Measurements from ENCODE around the gene UQCR10.

DNA sequence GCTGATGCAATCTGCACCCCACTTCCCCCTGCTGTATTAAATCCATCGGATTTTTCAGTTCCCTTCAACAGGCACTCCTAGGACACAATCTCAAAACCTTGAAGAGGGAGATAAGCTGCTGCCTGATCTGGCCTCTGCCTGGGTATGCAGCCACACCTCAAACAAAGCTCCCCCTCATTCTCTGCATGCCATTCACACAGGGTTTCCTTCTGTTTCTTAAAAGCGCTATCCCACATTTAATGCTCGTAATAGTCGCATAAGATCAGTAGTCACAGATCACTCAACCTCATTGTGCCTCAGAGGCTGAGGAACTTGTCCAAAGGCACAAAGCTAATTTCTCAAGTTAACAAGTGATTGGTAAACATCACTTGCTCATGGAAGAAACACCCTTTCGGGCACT lies 34.0 kb downstream of the UQCR10 start:
- TF ChIP-seq POLR2AphosphoS5 (IDR thresholded peaks at IDR 0.05): no peak
- TF ChIP-seq, protein P1, sequence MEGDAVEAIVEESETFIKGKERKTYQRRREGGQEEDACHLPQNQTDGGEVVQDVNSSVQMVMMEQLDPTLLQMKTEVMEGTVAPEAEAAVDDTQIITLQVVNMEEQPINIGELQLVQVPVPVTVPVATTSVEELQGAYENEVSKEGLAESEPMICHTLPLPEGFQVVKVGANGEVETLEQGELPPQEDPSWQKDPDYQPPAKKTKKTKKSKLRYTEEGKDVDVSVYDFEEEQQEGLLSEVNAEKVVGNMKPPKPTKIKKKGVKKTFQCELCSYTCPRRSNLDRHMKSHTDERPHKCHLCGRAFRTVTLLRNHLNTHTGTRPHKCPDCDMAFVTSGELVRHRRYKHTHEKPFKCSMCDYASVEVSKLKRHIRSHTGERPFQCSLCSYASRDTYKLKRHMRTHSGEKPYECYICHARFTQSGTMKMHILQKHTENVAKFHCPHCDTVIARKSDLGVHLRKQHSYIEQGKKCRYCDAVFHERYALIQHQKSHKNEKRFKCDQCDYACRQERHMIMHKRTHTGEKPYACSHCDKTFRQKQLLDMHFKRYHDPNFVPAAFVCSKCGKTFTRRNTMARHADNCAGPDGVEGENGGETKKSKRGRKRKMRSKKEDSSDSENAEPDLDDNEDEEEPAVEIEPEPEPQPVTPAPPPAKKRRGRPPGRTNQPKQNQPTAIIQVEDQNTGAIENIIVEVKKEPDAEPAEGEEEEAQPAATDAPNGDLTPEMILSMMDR (IDR thresholded peaks at IDR 0.05): no peak
